Measurements from ENCODE around the gene BEST4.
"Not testable (repeated sequence)": the region's sequence is repeated elsewhere in the genome, so short reads cannot be mapped to it uniquely, and the experiment has no call there.

Gene BEST4

DNA sequence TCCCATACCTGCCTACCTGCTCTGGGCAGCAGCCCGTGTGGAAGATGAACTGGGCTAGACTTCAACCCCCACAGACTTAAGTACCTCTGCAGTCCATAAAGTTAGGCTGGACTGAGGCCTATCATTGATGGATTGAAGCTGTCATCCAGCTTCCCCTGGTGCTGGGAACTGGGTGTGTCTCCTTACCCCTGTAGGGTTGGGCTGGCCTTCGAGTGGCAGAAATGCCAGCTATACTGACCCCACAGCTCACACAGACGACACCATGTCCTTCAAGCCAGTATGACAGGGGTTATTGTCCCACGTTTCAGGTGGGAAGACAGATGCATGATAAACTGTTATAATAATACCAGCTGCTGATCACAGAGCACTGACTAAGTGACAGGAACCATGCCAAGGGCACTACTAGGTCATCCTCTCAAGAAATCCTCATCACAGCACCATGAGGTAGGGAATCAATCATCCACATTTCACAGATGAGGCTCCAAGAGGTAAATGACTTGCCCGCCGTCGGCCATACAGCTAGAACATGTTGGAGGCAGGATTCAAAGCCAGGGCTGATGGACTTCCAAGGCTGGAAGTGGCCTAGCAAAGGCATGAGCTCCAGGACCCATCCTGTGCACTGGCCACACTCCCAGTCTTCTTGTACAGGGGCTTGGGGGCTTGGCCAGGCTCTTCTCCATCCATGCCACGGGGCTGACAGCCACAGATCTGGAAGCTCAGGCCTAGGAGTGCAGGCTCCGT is at the start of gene BEST4:
Gene BEST4, minus strand, starts transcription at position 51 of the 741 bp plus-strand sequence. CDS start 465 bp downstream, outside the sequence.
- no peak for DNase-seq (ENCODE audit: low read depth)

DNA sequence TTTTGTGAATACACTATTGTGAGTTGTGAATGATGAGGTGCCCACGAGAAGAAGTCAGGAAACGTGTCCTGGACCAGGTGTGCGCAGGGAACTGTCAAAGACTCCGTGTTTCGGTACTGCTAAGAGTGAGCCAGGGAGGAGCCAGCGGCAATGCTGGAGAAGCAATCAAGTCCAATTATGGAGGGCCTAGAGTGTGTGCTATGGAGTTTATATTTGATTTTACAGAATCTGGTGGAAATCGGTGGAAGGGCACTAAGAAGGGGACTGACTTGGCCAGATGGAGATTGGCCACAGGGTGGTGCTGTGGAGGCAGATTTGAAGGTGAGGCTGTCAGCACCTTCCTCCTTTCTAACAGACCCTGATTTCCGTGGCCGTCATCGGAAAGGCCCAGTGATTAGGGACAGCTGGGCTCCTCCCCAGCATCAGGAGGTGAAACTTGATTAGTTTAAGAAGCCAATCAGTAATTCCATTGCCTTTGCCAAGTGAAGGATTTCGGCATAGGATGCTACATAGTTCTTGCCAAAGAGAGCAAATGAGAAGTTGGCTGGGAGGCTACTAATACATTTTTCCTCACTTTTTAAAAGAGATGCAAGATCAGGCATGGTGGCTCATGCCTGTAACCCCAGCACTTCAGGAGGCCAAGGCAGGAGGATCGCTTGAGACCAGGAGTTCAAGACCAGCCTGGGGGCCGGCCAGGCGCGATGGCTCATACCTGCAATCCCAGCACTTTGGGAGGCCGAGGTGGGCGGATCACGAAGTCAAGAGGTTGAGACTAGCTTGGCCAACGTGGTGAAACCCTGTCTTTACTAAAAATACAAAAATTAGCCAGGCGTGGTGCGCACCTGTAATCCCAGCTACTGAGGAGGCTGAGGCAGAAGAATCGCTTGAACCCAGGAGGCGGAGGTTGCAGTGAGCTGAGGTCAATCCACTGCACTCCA is 48.0 kb upstream of the BEST4 start:
- no peak for DNase-seq (ENCODE audit: low read depth)

DNA sequence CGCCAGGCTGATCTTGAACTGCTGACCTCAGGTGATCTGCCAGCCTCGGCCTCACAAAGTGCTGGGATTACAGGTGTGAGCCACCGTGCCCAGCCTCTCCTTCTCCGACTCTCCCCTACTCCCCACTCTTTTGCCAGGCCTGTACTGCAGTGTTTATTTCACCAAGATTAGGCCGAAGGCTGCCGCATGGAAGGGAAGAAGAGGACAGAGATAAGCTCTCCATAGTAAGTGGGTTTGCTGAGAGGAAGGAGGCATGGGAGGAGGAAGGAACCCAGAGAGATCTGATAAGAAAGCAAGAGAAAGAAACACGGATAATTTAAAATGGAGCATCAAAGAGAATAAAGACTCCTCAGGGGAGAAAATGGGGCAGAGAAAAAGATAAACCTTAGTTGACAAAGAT is 46.4 kb upstream of the BEST4 start:
- DNase-seq (ENCODE audit: low read depth), result no peak

DNA sequence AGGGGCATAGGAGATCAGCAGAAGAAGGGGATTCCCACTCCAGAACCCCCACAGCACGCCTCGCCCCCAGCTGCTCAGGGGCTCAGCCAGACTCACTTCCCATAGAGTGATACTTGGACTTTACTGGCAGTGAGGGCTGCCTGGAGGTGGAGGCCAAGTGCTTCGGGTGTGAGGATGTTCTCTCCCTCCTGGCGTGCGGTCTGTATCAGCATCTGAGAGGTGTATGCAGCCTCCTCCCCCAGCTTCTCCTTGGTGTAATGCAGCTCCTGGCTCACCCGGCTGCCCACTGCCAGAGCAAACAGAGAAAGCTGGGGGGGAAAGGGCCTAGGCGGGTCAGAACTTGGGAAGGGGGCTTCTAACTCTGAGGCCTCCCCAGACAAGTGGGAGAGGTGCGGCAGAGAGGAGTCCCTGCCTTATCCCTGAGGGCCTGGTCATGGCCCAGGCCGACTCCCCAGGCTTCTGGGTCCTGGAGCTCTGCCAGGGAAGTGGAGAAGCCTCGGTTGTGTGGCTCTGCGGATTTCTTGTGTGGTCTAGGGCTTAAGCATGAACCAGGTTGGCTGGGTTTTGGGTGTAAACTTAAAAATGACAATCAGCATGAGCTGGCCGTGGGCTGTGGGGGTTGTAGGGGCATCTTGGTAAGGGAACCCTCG is 44.2 kb upstream of the BEST4 start:
- DNase-seq (ENCODE audit: low read depth), result no peak

DNA sequence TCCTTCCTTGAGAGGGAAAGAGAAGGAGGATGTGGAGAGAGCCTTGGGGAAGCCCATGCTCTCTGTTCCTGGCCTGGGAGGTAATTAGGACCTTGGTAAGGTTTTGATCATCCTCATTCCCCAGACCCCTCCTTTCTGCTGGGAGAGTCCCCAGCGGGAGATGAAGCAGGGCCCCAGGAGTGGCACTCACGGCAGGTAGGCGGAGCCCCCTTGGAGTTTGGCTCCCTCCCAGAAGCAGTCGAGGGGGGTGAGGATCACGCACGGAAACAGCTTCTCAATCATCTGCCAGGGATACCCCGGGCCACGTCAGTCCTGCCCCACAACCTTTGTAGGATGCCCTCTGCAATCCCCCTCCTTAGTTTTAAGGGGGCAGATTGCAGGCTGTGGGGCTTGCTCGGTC is 43.5 kb upstream of the BEST4 start:
- no peak for DNase-seq (ENCODE audit: low read depth)

DNA sequence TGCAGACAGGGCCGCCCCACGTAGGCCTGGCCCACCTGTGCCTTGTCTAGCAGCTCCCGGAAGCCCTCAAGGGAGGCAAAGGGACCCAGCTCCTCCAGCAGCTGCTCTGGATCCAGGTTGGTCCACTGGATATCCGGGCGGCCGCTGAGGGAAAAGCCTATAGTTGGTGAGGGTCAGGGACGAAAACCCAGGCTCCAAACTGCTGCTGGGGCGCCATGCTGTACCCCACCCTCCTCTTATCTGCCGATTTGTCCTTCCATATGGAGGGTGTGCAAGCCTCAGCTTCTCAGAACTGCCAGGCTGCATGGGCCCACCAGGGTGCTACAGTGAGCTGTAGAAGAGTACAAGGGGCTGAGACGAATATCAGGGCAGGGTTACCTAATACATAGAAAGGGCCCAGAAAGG is 42.9 kb upstream of the BEST4 start:
- DNase-seq (ENCODE audit: low read depth), result no peak

DNA sequence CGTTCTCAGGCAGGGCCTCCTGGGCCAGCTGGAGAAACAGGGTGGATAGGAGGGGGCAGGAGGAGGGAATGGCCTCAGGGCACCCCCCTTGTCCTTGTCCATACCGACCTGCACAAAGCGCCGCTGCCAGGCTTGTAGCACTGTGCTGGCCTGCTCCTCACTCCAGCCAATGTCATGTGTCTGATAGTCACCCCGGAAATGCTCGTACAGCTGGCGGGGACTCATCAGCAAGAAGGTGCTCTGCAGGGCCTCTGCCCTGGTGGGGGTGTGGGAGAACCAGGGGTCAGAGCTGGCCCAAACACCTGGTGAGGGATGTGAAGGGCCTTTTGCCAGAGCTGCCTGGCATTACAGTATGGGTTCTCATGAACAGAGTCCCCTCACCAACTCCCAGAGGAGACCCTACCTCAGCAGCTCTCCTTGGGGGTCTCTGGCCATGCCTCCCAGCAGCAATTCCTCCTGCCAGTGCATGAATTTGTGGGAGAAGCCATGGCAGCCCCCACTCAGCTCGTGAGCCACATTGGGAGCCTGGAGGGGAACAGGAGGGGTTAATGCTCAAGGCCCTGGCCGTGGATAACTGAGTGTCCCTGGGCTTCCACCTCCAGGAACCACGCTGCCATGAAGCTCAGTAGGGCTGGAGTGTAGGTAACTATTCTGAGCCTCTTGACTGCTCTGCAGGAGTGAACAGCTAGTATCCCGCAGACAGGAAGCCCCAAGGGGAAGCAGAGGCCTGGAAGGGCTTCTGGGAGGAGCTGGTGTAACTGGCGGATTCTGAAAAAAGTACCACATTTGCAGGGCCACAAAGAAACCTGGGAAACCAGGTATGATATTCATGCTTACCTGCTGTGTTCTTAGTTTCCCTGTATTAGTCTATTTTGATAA is 41.8 kb upstream of the BEST4 start:
- no peak for DNase-seq (ENCODE audit: low read depth)

DNA sequence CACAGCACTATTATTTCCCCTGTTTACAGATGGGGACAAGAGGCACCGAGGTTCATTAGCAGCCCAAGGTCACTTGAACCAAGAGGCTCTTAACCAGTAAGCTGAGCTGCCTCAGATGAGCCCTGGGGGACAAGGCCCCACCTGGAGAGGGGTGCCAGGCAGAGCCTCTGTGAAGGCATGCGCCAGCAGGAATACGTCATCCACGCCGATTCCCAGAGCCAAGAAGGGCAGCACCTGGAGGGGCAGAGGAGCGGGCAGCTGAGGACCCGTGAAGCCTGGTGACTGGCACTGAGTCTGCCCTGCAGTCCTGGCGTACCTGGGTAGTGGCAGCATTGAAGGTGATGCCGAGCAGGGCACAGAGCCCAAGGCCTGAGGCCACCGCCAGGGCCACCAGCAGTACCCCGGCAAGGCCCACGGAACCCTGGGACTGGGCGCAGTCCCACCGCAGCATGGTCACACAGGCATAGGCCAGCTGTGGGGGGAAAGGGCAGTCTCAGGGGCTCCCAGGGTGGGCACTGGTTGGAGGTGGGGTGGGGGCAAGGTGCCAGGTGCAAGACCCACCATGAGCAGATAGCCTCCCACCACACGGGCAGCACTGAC is 41.0 kb upstream of the BEST4 start:
- DNase-seq (ENCODE audit: low read depth), result no peak

DNA sequence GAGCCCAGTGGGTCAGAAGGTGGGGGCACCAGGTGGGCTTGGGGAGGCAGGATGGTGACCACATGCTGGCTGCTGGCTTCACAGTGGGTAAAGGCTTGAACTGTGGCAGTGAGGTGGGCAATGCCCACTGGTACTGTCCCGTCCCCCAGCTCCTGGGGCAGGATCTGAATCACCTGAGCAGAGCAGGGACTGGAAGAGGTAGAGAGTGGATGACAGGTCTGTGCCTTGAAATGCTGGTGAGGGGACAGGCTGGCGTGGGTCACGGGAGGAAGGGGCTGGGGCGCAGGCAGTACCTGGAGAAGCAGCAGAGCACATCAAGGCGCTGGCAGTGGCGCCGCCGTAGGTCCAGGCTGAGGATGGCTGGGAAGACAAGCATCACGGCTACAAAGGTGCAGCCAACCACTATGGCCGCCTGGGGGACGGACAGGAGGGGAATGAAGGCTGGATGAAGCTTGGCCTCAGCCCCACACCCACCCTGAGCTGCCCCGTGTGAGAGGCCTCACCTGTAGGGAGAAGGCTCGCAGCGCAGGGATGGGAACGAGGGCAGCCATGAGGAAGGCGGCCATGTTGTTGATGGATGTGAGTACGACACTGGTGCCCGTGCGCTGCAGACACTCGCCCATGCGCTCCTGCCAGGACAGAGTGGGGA is 40.2 kb upstream of the BEST4 start:
- no peak for DNase-seq (ENCODE audit: low read depth)

DNA sequence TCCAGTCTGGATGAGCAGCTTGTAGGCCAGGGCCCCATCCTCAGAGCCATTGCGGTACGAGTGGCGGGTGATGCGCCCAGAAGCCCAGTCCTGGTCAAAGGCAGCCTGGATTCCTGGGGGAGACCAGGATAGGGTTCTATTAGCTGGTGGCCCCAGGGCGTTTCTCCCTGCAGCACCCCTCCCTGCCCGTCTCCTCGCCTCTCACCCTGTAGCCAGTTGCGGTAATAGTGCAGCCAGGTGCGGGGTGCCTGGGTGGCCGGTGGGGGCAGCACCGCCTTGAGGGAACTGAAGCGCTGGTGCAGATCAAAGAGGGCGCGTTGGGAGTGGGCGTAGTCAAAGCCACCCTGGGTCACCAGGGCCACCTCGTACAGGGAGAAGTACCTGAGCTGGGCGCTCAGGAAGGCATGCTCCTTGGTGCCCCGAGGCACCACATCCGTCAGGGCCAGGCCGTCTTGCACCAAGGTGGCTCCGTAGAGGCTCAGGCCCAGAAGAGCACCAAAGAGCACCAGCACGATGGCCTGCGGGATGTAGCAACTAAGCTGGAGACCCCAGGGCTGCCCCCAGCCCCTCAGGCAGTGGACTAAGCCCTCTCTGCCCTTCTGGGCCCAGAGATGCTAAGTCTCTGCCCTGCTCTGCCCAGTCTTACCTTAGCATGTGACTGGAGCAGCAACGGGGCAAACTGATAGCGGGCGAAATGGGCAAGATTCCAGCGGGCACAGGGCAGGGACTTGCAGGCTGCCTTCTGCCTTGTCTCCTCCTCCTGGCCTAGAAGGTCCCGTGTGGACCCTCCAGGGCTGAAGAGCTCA is 39.4 kb upstream of the BEST4 start:
- no peak for DNase-seq (ENCODE audit: low read depth)

DNA sequence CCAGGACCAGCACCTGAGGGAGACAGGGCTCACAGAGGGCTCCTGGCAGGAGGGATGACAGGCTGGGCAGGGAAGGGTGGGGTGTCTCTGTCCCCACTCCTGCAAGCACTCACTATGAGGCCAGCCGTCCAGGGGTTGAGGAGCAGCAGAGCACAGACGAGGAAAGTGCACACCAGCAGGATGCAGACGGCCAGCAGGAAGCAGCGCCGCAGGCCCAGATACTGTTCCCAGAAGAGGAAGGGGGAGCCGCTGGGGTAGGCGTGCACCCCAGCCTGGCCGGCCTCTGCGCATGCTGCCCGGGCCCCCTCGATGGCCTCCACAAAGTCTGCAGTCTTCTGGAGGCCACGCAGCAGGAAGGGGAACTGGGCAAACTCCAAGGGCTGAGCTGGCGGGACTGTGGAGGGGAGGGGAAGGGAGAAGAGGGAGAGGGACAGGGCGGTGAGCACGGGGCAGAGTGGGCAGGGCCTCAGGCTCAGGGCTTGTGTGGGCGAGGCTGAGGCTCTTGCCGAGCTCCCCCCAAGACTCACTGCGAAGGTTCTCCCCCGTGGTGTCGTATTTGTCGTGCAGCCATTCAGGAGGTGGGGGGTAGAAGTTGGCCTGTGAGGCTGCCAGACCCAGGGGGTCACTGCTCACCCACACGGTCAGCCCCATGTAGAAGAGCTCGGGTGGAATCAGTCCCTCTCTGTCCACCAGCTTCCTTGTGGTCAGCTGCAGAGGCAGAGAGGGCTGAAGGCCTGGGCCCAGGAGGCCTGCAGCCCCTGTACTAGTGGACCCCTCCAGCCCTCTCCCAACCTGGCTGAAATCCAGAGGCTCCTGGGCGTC is 38.6 kb upstream of the BEST4 start:
- no peak for DNase-seq (ENCODE audit: low read depth)

DNA sequence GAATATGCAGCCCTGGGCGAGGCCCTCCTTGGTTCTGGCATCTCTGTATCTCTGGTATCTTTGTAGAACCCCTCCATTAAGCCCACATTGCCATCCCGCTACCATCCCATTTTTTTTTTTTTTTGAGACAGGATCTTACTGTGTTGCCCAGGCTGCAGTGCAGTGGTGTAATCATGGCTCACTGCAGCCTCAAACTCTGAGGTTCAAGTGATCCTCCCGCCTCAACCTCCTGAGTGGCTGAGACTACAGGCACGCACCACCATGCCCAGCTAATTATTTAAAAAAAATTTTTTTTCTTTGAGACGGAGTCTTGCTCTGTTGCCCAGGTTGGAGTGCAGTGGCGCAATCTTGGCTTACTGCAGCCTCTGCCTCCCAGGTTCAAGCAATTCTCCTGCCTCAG is 36.4 kb upstream of the BEST4 start:
- not testable (repeated sequence) for DNase-seq (ENCODE audit: low read depth)

DNA sequence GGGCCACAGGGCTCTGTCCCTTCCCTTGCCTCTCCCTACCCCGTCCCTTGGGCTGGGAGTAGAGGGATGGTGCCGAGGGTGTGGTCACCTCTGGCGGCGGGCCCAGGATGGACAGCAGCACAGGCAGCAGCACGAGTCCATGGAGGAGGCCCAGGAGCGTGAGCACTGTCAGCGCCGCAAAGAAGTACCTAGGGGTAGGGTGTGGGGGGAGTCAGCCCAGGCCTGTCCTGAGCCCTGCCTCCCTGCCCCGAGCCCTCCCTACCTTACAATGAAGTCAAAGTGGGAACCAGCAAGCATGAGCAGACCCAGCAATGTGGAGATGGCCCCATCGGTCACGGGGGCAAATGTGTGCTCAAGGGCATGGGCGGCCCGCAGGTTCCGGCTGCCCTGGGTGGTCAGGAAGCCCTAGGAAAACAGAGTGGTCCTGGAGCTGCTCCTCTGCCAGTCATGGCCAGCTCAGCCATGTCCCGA is 35.0 kb upstream of the BEST4 start:
- no peak for DNase-seq (ENCODE audit: low read depth)

DNA sequence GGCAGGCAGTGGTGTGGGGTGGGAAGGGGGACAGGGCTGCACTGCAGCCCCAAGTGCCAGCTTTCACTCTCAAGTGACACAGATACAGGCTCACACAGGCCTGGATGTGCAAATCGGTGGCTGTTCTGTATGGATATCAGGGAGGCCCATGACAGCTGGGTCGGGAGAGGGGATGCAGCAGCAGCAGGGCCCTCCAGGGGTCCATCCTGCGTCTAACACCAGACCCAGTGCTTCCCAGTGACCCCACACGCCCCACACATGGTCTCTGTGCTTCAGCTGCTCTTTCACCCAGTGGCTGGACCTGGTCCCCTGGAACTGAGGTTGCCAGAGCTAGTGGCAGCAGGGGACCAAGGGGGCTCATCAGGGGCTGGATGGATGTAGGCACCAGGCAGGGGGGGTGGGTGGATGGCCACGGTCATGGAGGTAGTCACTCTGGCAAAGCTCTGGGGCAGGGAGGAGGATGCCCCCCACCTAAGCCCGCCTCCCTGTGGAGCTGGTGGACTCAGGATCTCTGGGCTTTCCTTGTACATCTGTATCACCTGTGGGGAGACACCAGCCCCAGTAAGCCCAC is 34.2 kb upstream of the BEST4 start:
- DNase-seq (ENCODE audit: low read depth), result no peak

DNA sequence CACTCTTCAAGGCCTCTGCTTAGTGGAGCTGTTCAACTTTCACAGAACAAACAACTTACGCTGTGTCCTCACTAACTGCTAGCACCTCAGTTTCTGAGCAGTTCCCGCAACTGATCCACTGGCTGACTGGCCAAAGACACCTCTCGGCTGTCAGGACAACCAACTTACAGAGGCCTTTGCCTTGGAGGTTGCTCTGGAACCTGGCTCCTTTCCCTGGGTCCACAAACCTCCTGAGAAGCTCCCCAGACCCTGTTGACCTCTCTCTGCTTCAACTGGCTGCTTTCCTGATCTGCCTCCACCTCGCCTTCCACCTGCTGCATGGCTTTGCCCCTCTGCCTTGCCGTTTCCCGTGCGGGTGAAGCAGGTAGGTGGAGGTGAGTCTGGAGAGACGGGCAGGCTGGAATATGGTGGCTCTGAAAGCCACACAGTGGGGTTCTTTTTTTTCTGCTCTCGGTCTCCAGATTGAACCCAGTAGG is 33.3 kb upstream of the BEST4 start:
- no peak for DNase-seq (ENCODE audit: low read depth)

DNA sequence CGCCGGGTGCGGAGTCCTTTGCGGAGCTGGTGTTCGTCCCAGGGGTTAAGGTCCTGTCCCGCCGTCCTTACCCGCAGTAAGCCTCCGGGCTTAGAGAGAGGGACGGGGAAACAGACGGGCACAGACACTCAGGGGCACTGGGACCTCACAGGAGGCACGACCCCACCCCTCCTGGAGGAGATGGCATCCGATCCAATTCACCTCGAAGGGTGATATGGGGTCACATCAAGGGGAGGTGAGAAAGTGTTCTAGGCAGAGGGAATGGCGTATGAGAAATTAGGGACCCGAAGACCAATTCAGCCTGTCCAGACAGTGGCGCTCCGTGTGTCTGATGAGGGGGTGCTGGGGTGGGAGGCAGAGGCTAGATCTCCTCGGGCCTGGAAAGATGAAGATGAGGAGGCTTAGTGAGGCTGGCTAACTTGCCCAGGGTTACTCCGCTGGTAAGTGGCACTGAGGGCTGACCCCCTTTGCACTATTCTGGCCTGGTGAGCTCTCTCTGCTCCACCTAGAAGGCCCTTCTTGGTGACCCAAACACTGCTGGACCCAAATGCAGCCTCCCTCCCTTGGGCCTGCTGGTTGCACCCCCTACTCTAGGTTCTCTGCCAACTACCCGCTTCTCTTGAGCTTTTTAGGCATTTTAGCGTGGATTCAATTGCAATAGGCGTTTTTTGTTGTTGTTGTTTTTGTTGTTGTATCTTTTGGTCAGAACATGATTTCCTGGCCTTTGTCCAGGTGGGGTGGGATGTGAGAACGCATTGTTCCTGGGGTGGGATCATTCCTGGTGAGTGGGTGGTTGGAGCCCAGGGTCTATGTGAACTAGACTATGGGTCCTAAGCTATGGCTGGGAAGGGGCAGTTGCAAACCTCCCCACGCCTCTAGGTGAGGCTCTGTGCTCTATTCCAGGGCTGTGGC is 32.6 kb upstream of the BEST4 start:
- DNase-seq (ENCODE audit: low read depth), result no peak

DNA sequence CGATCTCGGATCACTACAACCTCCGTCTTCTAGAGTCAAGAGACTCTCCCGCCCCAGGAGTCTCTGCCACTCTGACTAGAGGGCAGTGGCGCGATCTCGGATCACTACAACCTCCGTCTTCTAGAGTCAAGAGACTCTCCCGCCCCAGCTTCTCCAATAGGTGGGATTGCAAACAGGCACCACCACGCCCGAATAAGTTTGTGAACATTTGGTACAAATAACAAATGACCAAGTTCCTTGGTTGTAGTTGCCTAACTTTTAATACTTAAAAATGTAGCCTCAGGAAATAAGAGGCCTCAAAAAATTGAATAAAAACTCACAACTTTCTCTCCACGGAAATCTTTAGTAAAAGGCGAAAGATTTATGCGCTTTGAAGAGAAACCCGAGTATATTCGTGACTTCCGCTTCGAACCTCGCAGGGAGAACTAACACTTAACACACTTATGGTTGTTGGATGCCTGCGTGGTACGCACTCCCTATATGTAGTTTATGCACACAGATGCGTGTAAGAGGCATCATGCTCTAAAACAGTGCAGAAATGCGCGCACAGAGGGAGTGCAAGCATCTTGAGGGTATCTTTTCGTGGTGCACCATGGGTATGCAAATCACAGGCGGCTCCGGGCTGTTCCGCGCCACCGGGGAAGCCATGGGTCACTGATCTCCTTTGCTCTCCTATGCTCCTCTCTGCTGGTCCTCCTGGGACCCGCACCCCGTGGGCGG is 31.8 kb upstream of the BEST4 start:
- peak; percentile 83 for DNase-seq (ENCODE audit: low read depth)

All from GM04503 (cell line).